Stimulated activated naive CD8-positive, alpha-beta T cell treated with anti-CD3 and anti-CD28 coated beads, Interleukin-15, Interleukin-2, amounts not matched to agents 100 ng/mL and 50 ng/mL, for 24 hours (primary cell): Measurements from ENCODE around the gene SH3GL2.

Experiments used
- H3K27ac Mint-ChIP-seq: one replicate; pipeline ENCODE4 v1.8.0; 2021; ENCODE audit warnings: mild to moderate bottlenecking, mixed read lengths
- H3K27me3 Mint-ChIP-seq: one replicate; pipeline ENCODE4 v1.8.0; 2021; ENCODE audit warnings: mixed read lengths
- H3K36me3 Mint-ChIP-seq: one replicate; pipeline ENCODE4 v1.8.0; 2021; ENCODE audit warnings: low read depth, mixed read lengths
- H3K4me1 Mint-ChIP-seq: one replicate; pipeline ENCODE4 v1.8.0; 2021; ENCODE audit warnings: low read depth, mixed read lengths
- H3K4me3 Mint-ChIP-seq: one replicate; pipeline ENCODE4 v1.8.0; 2021; ENCODE audit warnings: mild to moderate bottlenecking, mixed read lengths
- H3K9me3 Mint-ChIP-seq: one replicate; pipeline ENCODE4 v1.8.0; 2021; ENCODE audit warnings: mixed read lengths

The SH3GL2 gene

DNA sequence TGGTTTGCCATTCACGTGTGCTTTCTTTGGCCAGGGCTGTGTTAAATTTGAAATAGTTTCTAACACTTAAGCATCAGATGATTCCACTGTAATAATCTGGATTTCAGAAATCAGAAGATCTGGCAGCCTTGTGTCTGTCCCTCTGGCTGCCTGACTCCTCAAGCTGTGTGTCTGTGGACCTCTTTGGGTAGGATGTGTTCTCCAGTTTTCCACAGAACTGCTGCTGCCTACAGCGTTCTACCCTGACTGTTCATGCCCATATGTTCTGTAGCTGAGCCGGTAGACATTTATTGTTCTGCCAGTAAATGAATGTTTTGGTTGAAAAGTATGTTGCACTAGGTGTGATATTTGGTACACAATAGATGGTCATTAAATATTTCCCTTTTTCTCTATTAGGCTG, 81.3 kb downstream of the SH3GL2 start:
- H3K4me3 Mint-ChIP-seq = no peak overlapping the region
- H3K4me1 Mint-ChIP-seq = no peaks in the 10 kb centered on the region
- no peaks in the 10 kb centered on the region for H3K9me3 Mint-ChIP-seq
- no peaks in the 10 kb centered on the region for H3K36me3 Mint-ChIP-seq
- H3K27me3 Mint-ChIP-seq = no peaks in the 10 kb centered on the region
- no peak overlapping the region for H3K27ac Mint-ChIP-seq

DNA sequence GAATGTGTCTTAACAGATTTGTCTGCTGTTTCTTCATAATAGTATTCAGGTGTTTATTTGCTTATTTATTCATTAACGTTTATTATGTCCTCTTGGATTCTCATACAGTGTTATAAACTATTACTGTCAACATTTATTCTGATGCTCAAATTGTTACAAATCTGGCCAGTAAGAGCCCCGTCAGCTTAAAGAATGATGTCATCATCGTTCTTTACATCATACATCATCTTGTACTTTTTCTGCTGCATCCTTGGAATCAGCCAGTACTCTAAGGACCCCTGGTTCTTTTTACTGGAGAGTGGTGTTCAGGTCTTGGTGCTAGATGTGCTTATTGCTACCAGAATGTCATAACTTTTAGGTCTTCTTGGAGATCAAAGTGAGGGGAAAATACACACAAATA, 86.6 kb downstream of the SH3GL2 start:
- Mint-ChIP-seq H3K9me3 (peaks cover 3% of the 10 kb centered on the region), H3K36me3 (no peaks in the 10 kb centered on the region), H3K4me3 (no peak overlapping the region), H3K27me3 (no peaks in the 10 kb centered on the region), H3K4me1 (no peaks in the 10 kb centered on the region), H3K27ac (no peak overlapping the region)

DNA sequence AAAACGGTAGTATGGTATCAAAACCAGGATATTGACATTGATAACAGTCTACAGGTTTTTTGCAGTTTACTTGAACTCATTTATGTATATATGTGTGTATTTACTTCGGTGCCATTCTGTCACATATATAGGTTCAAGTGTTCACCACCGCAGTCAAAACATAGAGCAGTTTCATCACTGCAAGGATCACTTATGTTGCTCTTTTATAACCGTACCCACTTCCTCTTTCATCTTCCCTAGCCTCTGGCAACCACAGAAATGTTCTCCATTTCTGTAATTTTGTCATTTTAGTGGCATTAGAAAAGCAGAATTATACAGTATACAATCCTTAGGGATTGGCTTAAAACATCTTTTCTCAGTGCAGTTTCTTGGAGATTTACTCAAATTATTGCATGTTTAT, 90.3 kb downstream of the SH3GL2 start:
- no peaks in the 10 kb centered on the region for H3K36me3 Mint-ChIP-seq
- H3K4me1 Mint-ChIP-seq = no peaks in the 10 kb centered on the region
- no peak overlapping the region for H3K27ac Mint-ChIP-seq
- no peaks in the 10 kb centered on the region for H3K27me3 Mint-ChIP-seq
- H3K9me3 Mint-ChIP-seq = peaks cover 15% of the 10 kb centered on the region
- no peak overlapping the region for H3K4me3 Mint-ChIP-seq

DNA sequence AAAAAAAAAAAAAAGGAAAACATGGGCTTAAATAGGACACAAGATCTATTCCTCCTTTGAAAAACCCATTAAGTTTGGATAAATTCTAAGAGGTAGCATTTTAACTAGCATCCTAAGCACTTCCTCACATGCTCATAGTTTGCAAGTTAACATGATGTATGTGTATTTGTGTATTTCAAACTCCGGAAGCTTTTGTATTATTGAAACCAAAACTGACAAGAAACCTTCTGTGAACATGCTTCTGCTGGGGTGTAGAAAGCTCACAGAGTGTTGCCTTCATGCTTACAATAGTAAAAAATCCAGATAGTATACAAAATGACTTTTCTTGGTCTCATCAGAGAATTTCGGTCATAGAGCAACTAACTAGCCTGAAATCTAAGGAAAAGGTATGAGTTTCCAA, 103.8 kb downstream of the SH3GL2 start:
- H3K27ac Mint-ChIP-seq = no peak overlapping the region
- H3K4me3 Mint-ChIP-seq = no peak overlapping the region
- no peaks in the 10 kb centered on the region for H3K4me1 Mint-ChIP-seq

DNA sequence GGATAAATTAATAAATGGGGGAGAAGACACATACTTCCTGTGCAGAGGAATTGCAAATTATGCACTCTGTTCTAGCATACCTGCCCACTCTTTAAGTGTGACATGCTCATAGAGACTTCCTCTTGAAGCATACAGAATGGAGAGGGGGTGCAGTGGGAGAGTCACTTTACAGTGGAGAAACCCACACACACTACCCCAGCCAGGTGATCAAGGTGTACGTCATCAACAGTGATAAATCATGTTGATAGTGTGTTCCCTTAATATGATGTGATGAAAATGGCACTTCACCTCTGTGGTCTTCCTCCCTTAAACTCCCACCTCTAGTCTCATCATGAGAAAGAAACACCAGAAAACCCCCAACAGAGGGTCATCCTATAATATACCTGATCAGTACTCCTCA, 110.0 kb downstream of the SH3GL2 start:
- Mint-ChIP-seq H3K4me1 (no peaks in the 10 kb centered on the region), H3K4me3 (no peak overlapping the region), H3K27me3 (no peaks in the 10 kb centered on the region), H3K9me3 (peaks cover 9% of the 10 kb centered on the region), H3K36me3 (no peaks in the 10 kb centered on the region), H3K27ac (no peak overlapping the region)

More for the DNA sequence above, 103.8 kb downstream of the SH3GL2 start:
- H3K9me3 Mint-ChIP-seq = peaks cover 12% of the 10 kb centered on the region
- H3K36me3 Mint-ChIP-seq = no peaks in the 10 kb centered on the region
- H3K27me3 Mint-ChIP-seq = no peaks in the 10 kb centered on the region

DNA sequence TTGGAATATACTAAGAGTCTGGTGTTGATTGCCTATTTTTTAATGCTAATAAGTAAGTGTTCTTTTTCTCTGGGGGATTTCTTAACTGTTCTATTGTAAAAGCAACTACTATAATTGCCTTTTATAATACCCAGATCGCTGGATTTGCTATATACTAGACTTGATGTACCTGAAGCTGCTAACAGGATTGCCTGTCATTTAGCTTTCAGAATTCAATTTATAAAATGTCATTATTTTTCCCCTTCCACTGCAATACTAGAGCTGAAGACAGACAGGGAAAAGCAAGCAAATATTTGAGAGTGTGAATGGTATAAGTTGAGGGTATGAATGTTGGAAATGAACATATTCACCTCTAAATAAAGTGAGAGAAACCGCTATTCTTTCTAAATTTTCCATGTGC, 115.5 kb downstream of the SH3GL2 start:
- Mint-ChIP-seq H3K36me3 (no peaks in the 10 kb centered on the region), H3K27ac (no peak overlapping the region), H3K4me3 (no peak overlapping the region), H3K4me1 (no peaks in the 10 kb centered on the region), H3K27me3 (no peaks in the 10 kb centered on the region), H3K9me3 (no peaks in the 10 kb centered on the region)

DNA sequence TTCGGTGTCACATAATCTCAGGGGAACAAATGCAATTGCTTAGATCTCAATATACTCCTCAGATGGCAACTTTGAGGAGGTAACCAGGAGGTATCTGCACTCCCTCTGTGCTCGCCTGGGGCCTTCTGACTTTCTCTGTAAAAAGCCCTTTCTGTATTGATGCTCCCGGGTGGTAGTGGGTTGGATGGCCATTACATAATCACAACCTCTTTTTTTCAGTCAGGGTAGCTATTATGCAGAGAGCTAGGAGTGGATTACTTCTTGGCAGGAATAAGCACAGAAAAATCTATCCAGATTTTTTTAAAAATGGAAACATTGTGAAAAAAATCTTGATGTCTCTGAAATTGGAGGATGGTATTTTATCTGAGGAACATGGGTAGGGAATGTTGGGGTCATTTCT, 116.6 kb downstream of the SH3GL2 start:
- Mint-ChIP-seq H3K4me3 (no peak overlapping the region), H3K4me1 (no peaks in the 10 kb centered on the region), H3K36me3 (no peaks in the 10 kb centered on the region), H3K9me3 (no peaks in the 10 kb centered on the region), H3K27ac (no peak overlapping the region), H3K27me3 (no peaks in the 10 kb centered on the region)

DNA sequence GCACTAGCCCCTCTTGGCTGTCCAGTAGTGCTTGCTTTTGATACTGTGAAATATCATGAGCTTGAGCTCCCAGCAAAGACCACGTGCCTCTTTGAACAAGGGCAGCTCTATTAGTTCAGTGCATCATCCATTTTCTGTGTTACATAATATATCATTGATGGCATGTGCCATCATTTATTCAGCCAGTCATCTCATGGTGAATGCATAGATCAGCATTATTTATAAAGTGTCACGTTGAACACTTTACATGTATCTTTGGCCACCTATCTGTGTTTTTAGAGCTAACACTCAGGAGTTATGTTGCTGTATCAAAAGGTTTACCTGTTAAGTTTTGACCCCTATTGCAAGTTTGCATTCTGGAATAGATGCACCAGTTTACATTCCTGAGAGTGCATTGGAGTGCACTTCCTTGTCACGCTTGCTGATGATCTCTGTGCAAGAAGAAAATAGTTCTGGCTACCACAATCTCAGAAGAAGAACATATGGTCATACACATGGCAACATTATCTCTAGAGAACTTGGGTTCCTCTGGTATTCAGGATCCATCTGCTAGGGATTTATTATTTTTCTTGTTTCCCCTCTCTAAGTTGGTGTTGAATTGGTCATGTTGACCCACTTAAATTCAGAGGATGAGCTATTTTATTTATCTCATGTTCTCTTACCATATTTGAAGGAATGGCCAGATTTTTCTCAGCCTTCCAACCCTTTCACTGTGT, 120.9 kb downstream of the SH3GL2 start:
- Mint-ChIP-seq H3K27me3 (no peaks in the 10 kb centered on the region), H3K36me3 (no peaks in the 10 kb centered on the region), H3K4me1 (no peaks in the 10 kb centered on the region), H3K4me3 (no peak overlapping the region), H3K27ac (no peak overlapping the region), H3K9me3 (peaks cover 8% of the 10 kb centered on the region)

DNA sequence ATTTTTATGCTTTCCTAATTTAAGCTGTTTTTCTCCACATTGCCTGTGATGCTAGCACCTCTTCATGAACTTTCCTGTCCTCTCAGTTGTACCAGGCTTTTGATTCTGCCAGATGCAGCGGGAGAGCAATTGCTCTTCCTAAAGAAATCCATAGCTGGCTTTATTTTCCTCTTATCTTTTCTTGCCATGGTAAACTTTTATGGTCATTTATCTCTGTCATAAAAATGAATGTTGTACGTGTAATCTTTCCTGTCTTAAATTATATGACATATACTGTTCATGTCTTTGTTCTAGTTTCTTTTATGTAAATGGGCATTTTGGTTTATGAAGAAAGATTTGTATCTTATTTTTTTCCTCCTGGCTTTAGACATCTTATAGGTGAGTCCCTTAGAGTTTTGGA, 127.5 kb downstream of the SH3GL2 start:
- Mint-ChIP-seq H3K9me3 (peaks cover 16% of the 10 kb centered on the region), H3K27ac (no peak overlapping the region), H3K4me1 (no peaks in the 10 kb centered on the region), H3K27me3 (no peaks in the 10 kb centered on the region), H3K36me3 (no peaks in the 10 kb centered on the region), H3K4me3 (no peak overlapping the region)

DNA sequence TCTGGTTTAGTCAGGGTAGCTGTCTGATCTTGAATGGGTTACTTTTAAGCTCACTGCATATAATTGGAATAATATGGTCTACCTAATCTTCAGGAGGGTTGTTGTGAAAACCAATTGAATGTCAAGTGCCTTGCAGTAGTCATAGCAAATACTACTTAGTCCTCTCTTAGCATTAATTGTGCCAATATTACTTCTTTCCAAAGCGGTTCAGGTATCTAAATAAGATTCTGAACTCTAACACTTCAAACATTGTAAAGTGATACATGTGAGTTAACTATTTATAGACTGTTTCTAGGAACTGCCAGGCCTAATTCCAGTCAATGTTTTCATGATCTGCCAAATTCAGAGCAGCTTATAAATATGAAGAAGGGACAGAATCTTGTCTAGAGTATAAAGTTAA, 140.2 kb downstream of the SH3GL2 start:
- peaks cover 19% of the 10 kb centered on the region for H3K9me3 Mint-ChIP-seq
- H3K36me3 Mint-ChIP-seq = no peaks in the 10 kb centered on the region
- H3K27ac Mint-ChIP-seq = no peak overlapping the region
- H3K27me3 Mint-ChIP-seq = no peaks in the 10 kb centered on the region
- H3K4me1 Mint-ChIP-seq = no peaks in the 10 kb centered on the region
- H3K4me3 Mint-ChIP-seq = no peak overlapping the region

DNA sequence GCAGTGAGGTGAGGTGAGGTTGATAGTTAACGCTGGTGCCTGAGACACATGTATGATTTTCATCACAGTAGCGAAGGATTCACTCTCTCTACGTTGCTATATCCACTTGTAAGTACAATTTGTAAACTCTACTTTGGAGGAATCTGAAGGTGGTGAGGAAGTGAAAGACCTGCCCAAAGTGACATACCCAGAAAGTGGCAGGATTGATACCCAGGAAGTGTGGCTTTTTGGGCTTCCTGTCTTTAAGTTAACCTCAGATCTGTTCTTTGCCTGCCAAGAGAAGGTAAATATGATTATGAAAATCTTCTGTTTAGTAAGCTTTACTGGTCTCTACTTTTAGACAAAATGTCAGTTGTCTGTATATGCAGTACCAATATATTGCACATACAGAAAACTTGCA, 143.1 kb downstream of the SH3GL2 start:
- H3K4me3 Mint-ChIP-seq = no peak overlapping the region
- peaks cover 38% of the 10 kb centered on the region for H3K9me3 Mint-ChIP-seq
- no peaks in the 10 kb centered on the region for H3K27me3 Mint-ChIP-seq
- no peak overlapping the region for H3K27ac Mint-ChIP-seq
- no peaks in the 10 kb centered on the region for H3K4me1 Mint-ChIP-seq
- H3K36me3 Mint-ChIP-seq = no peaks in the 10 kb centered on the region

DNA sequence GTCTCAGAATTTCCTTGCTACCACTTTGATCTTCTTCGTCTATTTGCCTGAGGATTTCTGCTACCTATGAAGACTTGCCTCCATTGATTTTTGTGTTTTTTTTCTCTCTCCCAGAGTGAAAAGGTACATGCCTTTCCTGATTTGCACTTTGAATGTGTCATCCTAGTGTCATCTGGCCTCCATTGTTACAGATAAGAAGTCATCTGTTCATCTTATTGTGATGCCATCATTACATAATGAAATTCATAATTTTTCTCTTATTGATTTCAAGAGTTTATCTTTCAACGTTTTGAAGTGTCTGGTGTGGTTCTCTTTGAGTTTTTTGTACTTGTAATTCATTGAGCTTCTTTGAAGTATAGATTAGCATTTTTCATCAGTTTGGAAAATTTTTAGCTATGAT, 144.8 kb downstream of the SH3GL2 start:
- no peaks in the 10 kb centered on the region for H3K4me1 Mint-ChIP-seq
- H3K9me3 Mint-ChIP-seq = peaks cover 44% of the 10 kb centered on the region
- H3K27ac Mint-ChIP-seq = no peak overlapping the region
- H3K27me3 Mint-ChIP-seq = no peaks in the 10 kb centered on the region
- H3K36me3 Mint-ChIP-seq = no peaks in the 10 kb centered on the region
- no peak overlapping the region for H3K4me3 Mint-ChIP-seq

DNA sequence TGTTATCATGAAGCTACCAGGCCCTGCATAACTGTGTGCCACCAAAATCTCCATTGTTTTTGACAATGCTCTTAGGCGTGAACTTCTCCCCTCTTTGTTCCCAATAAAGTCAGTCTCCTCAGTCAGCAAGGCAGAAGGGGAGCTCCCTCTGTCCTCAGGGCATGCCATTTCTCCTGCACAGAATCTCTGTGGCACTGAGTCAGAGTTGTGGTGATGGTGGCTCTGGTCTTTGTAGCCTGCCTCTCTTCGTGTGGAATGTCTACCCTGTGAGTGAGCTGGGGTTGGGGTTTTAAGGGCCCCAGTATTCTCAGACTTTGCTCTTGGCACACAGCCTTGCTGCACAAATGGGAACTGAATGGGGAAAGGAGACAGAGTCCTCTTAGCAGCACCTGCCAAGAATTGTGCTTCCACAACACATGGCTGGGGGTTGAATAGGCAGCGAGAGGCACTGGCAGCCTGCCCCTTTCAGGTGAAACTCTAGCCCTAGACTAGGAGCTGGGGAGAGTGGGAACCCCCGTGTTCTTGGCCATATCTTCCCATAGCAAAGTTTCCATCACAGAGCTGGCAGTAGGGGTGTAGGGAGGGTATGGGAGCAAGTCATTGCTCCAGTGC, 146.6 kb downstream of the SH3GL2 start:
- no peaks in the 10 kb centered on the region for H3K27me3 Mint-ChIP-seq
- H3K27ac Mint-ChIP-seq = no peak overlapping the region
- no peak overlapping the region for H3K4me3 Mint-ChIP-seq
- no peaks in the 10 kb centered on the region for H3K36me3 Mint-ChIP-seq
- H3K4me1 Mint-ChIP-seq = no peaks in the 10 kb centered on the region
- peaks cover 49% of the 10 kb centered on the region for H3K9me3 Mint-ChIP-seq

DNA sequence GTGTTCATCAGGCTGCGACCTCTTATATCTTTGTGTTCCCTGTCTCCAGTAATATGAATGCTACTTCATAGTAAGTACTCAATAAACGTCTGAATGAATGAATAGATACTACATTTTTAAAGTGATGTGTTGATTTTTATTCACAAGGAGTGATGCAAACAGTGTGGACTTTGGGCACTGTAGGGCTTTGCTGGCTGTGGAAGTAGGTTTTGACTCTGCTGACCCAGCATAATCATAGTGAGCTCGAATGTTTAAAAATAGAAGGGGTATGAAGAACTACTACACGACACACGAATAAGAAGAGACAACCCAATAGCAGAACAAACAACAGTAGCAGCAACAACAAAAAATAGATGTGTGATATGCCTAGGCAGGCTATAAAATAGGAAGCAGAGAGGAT, 147.4 kb downstream of the SH3GL2 start:
- Mint-ChIP-seq H3K36me3 (no peaks in the 10 kb centered on the region), H3K27ac (no peak overlapping the region), H3K4me3 (no peak overlapping the region), H3K9me3 (peaks cover 49% of the 10 kb centered on the region), H3K4me1 (no peaks in the 10 kb centered on the region), H3K27me3 (no peaks in the 10 kb centered on the region)

DNA sequence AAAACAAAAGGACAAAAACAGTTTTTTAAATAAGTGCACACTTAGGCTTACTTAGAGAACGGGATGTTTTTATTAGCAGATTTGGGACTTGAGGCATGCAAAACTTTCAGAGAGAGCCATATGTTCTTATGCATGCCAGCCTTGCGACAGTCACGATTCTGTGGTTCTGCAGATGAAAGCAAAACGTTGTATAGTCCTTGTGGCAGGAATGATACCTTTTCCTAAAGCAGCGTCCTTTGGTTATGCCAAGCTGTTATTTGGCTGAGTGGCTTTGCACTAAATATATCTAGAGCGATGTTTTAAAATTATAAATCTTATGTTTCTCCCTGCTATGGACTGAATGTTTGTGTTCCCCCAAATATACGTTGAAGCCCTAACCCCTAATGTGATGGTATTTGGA, 152.0 kb downstream of the SH3GL2 start:
- peaks cover 39% of the 10 kb centered on the region for H3K9me3 Mint-ChIP-seq

DNA sequence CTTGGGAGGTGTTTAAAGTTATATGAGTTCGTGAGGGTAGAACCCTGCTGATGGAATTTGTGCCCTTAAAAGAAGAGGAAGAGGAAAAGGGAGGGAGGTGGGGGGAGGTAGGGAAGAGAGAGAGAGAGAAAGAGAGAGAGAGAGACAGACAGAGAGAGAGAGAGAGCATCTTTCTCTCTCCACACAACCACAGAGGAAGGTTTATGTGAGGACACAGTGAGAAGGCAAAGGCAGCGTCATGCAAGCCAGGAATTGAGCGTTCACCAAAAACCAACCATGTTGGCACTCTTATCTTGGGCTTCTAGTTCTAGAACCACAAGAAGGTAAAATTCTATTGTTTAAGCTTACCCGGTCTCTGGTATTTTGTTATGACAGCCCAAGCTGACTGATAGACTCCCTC, 152.4 kb downstream of the SH3GL2 start:
- peaks cover 36% of the 10 kb centered on the region for H3K9me3 Mint-ChIP-seq
- no peaks in the 10 kb centered on the region for H3K4me1 Mint-ChIP-seq

More for the DNA sequence above, 152.0 kb downstream of the SH3GL2 start:
- Mint-ChIP-seq H3K4me1 (no peaks in the 10 kb centered on the region), H3K36me3 (no peaks in the 10 kb centered on the region), H3K27me3 (no peaks in the 10 kb centered on the region), H3K4me3 (no peak overlapping the region), H3K27ac (no peak overlapping the region)

More for the DNA sequence above, 152.4 kb downstream of the SH3GL2 start:
- Mint-ChIP-seq H3K36me3 (no peaks in the 10 kb centered on the region), H3K4me3 (no peak overlapping the region), H3K27ac (no peak overlapping the region), H3K27me3 (no peaks in the 10 kb centered on the region)
